Measurements from ENCODE around the gene RPP30. TPM values are rescaled to one million over a fixed set of nuclear protein-coding genes. Genes with fewer than 3 reads are reported as not detected.

The RPP30 gene
- total and polyA plus RNA-seq, 2 of the 13 experiments (the other 11 are each of a cell fraction or from before 2014, with no cell fraction given) = 27.1 to 65.0 TPM

DNA sequence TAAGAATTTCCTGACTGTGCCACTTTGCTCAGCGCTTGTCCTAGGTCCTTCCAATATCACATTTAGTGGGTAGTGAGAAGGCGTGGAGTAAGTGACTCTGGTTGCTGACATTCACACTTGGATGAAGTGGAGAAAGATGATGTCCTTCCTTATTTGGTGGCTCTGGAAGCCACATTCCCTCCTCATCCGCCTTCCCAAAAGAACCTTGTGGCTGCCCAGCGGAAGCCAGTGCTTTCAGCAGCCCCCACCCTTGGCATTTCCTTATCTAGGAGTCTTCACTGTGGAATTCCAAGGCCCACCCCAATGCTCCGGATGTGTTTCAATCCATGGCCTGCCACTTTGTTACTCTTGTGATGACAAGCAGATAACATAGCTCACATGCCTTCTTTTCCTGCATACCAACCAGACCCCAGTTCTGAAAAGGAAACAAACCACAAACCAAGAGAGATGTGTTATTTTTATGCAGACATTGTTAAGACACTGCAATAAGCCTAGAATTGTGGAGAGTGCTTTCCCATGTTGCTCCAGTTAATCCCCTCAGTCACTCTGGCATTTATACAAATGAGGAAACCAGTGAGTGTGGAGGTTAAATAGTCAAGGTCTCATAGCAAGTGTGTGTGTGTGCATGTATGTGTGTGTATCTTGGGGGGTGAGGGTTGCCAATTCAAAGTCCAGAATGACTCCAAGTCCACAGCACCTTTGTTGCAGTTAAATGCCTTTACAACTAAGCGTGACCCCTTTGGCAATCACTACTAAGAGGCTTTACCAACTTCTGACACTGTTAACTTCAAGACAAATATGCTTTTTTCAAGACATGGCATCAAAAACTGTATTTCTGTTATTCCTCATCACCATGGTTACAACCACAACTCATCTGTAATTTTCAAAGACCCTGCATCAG, 59.4 kb downstream of the RPP30 start (continued):
- TF ChIP-seq ZHX1 (CRISPR knock-in tag; IDR thresholded peaks at IDR 0.05; ENCODE audit: low read depth) (no peak), GLMP (CRISPR knock-in tag; IDR thresholded peaks at IDR 0.05; ENCODE audit: borderline replicate concordance) (no peak), NR2F2 (IDR thresholded peaks at IDR 0.05; ENCODE audit: borderline replicate concordance, low read depth) (peak; percentile 86; the same call in 1 of the 2 replicates), ZFP41 (CRISPR knock-in tag; IDR thresholded peaks at IDR 0.05; ENCODE audit: borderline replicate concordance) (no peak), NFE2L1 (CRISPR knock-in tag; IDR thresholded peaks at IDR 0.05; ENCODE audit: borderline replicate concordance) (no peak), ZNF24 (IDR thresholded peaks at IDR 0.05) (0 out of 2 replicates have a peak, but pooled peaks have one; percentile 60), TRIM24 (CRISPR knock-in tag; IDR thresholded peaks at IDR 0.05) (0 out of 2 replicates have a peak, but pooled peaks have one; percentile 18), KDM2A (CRISPR knock-in tag; IDR thresholded peaks at IDR 0.05; ENCODE audit: borderline replicate concordance, low read depth) (no peak), HNRNPK (IDR thresholded peaks at IDR 0.05; ENCODE audit: low read depth, low read length, poor library complexity, severe bottlenecking) (no peak), ZNF446 (CRISPR knock-in tag; IDR thresholded peaks at IDR 0.05) (no peak), DDIT3 (CRISPR knock-in tag; IDR thresholded peaks at IDR 0.05) (no peak)
- TF ChIP-seq, protein P1, sequence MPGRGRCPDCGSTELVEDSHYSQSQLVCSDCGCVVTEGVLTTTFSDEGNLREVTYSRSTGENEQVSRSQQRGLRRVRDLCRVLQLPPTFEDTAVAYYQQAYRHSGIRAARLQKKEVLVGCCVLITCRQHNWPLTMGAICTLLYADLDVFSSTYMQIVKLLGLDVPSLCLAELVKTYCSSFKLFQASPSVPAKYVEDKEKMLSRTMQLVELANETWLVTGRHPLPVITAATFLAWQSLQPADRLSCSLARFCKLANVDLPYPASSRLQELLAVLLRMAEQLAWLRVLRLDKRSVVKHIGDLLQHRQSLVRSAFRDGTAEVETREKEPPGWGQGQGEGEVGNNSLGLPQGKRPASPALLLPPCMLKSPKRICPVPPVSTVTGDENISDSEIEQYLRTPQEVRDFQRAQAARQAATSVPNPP (CRISPR knock-in tag; IDR thresholded peaks at IDR 0.05) = no peak
- TF ChIP-seq, protein P2, sequence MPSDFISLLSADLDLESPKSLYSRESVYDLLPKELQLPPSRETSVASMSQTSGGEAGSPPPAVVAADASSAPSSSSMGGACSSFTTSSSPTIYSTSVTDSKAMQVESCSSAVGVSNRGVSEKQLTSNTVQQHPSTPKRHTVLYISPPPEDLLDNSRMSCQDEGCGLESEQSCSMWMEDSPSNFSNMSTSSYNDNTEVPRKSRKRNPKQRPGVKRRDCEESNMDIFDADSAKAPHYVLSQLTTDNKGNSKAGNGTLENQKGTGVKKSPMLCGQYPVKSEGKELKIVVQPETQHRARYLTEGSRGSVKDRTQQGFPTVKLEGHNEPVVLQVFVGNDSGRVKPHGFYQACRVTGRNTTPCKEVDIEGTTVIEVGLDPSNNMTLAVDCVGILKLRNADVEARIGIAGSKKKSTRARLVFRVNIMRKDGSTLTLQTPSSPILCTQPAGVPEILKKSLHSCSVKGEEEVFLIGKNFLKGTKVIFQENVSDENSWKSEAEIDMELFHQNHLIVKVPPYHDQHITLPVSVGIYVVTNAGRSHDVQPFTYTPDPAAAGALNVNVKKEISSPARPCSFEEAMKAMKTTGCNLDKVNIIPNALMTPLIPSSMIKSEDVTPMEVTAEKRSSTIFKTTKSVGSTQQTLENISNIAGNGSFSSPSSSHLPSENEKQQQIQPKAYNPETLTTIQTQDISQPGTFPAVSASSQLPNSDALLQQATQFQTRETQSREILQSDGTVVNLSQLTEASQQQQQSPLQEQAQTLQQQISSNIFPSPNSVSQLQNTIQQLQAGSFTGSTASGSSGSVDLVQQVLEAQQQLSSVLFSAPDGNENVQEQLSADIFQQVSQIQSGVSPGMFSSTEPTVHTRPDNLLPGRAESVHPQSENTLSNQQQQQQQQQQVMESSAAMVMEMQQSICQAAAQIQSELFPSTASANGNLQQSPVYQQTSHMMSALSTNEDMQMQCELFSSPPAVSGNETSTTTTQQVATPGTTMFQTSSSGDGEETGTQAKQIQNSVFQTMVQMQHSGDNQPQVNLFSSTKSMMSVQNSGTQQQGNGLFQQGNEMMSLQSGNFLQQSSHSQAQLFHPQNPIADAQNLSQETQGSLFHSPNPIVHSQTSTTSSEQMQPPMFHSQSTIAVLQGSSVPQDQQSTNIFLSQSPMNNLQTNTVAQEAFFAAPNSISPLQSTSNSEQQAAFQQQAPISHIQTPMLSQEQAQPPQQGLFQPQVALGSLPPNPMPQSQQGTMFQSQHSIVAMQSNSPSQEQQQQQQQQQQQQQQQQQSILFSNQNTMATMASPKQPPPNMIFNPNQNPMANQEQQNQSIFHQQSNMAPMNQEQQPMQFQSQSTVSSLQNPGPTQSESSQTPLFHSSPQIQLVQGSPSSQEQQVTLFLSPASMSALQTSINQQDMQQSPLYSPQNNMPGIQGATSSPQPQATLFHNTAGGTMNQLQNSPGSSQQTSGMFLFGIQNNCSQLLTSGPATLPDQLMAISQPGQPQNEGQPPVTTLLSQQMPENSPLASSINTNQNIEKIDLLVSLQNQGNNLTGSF (CRISPR knock-in tag; IDR thresholded peaks at IDR 0.05) = no peak
- TF ChIP-seq, protein P3, sequence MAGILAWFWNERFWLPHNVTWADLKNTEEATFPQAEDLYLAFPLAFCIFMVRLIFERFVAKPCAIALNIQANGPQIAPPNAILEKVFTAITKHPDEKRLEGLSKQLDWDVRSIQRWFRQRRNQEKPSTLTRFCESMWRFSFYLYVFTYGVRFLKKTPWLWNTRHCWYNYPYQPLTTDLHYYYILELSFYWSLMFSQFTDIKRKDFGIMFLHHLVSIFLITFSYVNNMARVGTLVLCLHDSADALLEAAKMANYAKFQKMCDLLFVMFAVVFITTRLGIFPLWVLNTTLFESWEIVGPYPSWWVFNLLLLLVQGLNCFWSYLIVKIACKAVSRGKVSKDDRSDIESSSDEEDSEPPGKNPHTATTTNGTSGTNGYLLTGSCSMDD (CRISPR knock-in tag; IDR thresholded peaks at IDR 0.05) = no peak
- TF ChIP-seq, protein P4, sequence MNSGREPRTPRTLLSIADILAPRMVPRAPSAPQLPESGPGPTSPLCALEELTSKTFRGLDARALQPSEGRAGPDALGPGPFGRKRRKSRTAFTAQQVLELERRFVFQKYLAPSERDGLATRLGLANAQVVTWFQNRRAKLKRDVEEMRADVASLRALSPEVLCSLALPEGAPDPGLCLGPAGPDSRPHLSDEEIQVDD (CRISPR knock-in tag; IDR thresholded peaks at IDR 0.05; ENCODE audit: borderline replicate concordance) = no peak

Data from HepG2 (cell line).